CD8-positive, alpha-beta memory T cell (primary cell): ENCODE data around the gene HMGCS2. TPM values are rescaled to one million over a fixed set of nuclear protein-coding genes. Genes with fewer than 3 reads are reported as not detected.
A peak's percentile ranks its signal among the peaks of the same experiment; 100 is the strongest.

Source experiments
- CTCF ChIA-PET: fragments of 350-600 bp; sonication (Branson Sonifier 250); formaldehyde crosslinking; loops from one replicate; lab custom pipeline; 2021; ENCODE audit warnings: antibody characterized with exemption; lab: Charles Lee
- POLR2A ChIA-PET: fragments of 350-600 bp; sonication (Branson Sonifier 250); formaldehyde crosslinking; loops from one replicate; lab custom pipeline; 2021; ENCODE audit warnings: antibody characterized with exemption; lab: Charles Lee
- DNase-seq, 5 donors: peaks; one replicate each; pipeline versions ENCODE4 v3.0.0 to v3.0.0-alpha.2; 2020 to 2022; ENCODE audit warnings: mixed read lengths in 1 of 5
- H3K27ac ChIP-seq: one replicate; pipeline ENCODE4 v1.7.0; 2013; ENCODE audit warnings: low read depth, mild to moderate bottlenecking, low read length, moderate library complexity
- H3K27me3 ChIP-seq: 2 replicates; pipeline ENCODE4 v1.7.0; 2013; ENCODE audit warnings: low read length, mild to moderate bottlenecking; ENCODE audit not compliant: insufficient read depth, poor library complexity, severe bottlenecking
- H3K36me3 ChIP-seq: 2 replicates; pipeline ENCODE4 v1.7.0; 2013; ENCODE audit warnings: mild to moderate bottlenecking, low read length, moderate library complexity; ENCODE audit not compliant: insufficient read depth
- H3K4me1 ChIP-seq: 2 replicates; pipeline ENCODE4 v1.7.0; 2013; ENCODE audit warnings: mild to moderate bottlenecking, low read length, moderate library complexity; ENCODE audit not compliant: insufficient read depth
- H3K4me3 ChIP-seq: 2 replicates; pipeline ENCODE4 v1.7.0; 2013; ENCODE audit warnings: mild to moderate bottlenecking, low read length
- H3K9me3 ChIP-seq: 2 replicates; pipeline ENCODE4 v1.7.0; 2013; ENCODE audit warnings: mild to moderate bottlenecking, low read length
- H3K27ac Mint-ChIP-seq, 8 donors: one replicate each; pipeline ENCODE4 v1.8.0; 2020 to 2021; ENCODE audit warnings: mixed read lengths in 8 of 8, mild to moderate bottlenecking in 6 of 8, inconsistent platforms in 3 of 8, moderate library complexity in 3 of 8
- H3K27me3 Mint-ChIP-seq, 2 donors: one replicate each; pipeline ENCODE4 v1.8.0; 2020 to 2021; ENCODE audit warnings: mixed read lengths in 2 of 2, mild to moderate bottlenecking in 1 of 2, moderate library complexity in 1 of 2
- H3K36me3 Mint-ChIP-seq, 3 donors: one replicate each; pipeline ENCODE4 v1.8.0; 2020 to 2021; ENCODE audit warnings: mixed read lengths in 3 of 3, inconsistent platforms in 1 of 3, mild to moderate bottlenecking in 1 of 3
- H3K4me1 Mint-ChIP-seq, 3 donors: one replicate each; pipeline ENCODE4 v1.8.0; 2020 to 2021; ENCODE audit warnings: mixed read lengths in 3 of 3, inconsistent platforms in 1 of 3, mild to moderate bottlenecking in 1 of 3
- H3K4me3 Mint-ChIP-seq, 7 donors: one replicate each; pipeline ENCODE4 v1.8.0; 2020 to 2021; ENCODE audit warnings: mixed read lengths in 7 of 7, mild to moderate bottlenecking in 6 of 7, moderate library complexity in 4 of 7, inconsistent platforms in 2 of 7
- H3K9me3 Mint-ChIP-seq, 5 donors: one replicate each; pipeline ENCODE4 v1.8.0; 2020 to 2022; ENCODE audit warnings: mixed read lengths in 5 of 5, mild to moderate bottlenecking in 3 of 5, moderate library complexity in 2 of 5, inconsistent platforms in 1 of 5
- polyA plus RNA-seq: library from polyadenylated mRNA; unstranded; fragments of 300-500 nt; fragmentation: Illumina TruSeq; gene quantifications from one replicate; pipeline ENCODE4 v1.2.3, GENCODE V29; 2021
- total RNA-seq, 2 experiments: library from RNA; stranded (reverse); gene quantifications; one replicate each; pipeline ENCODE4 v1.2.3, GENCODE V29; 2021

The HMGCS2 gene
- total and polyA plus RNA-seq, 3 experiments from 2014 or later, result not detected

GRCh38 chr1:119808972-119809550 is 40.4 kb upstream of the HMGCS2 start:
- DNase-seq, result peak; percentile 40 to 70 (median 52)
- no peaks in the 10 kb centered on the region for H3K9me3 Mint-ChIP-seq
- H3K9me3 ChIP-seq, result no peaks in the 10 kb centered on the region
- no peak overlapping the region for H3K27ac Mint-ChIP-seq
- H3K27ac ChIP-seq, result no peak overlapping the region
- CTCF ChIA-PET, result interaction anchor here (0.8 to 1.7 kb wide), 12 partner anchors 10 to 367 kb away, joined by 3 to 8 read pairs (median 3); partner anchors contain the start of gene SEC22B
- no peak overlapping the region for H3K4me3 Mint-ChIP-seq
- no peaks in the 10 kb centered on the region for H3K36me3 Mint-ChIP-seq
- H3K4me3 ChIP-seq, result no peak overlapping the region
- no peaks in the 10 kb centered on the region for H3K27me3 ChIP-seq
- H3K4me1 Mint-ChIP-seq, result peaks cover 2 to 5% (median 5%) of the 10 kb centered on the region in 3 donors
- H3K4me1 ChIP-seq, result no peaks in the 10 kb centered on the region
- H3K27me3 Mint-ChIP-seq, result peaks cover 5 to 27% of the 10 kb centered on the region in 2 donors
- POLR2A ChIA-PET, result no interaction called here
- no peaks in the 10 kb centered on the region for H3K36me3 ChIP-seq

GRCh38 chr1:119808491-119808890 is 39.8 kb upstream of the HMGCS2 start:
- Histone ChIP-seq H3K9me3 (no peaks in the 10 kb centered on the region), H3K27me3 (no peaks in the 10 kb centered on the region), H3K27ac (no peak overlapping the region), H3K4me1 (no peaks in the 10 kb centered on the region), H3K36me3 (no peaks in the 10 kb centered on the region), H3K4me3 (no peak overlapping the region)
- H3K27ac Mint-ChIP-seq, result no peak overlapping the region
- H3K36me3 Mint-ChIP-seq, result no peaks in the 10 kb centered on the region
- POLR2A ChIA-PET, result no interaction called here
- H3K4me1 Mint-ChIP-seq, result peaks cover 2 to 5% (median 5%) of the 10 kb centered on the region in 3 donors
- no peak for DNase-seq
- no peaks in the 10 kb centered on the region for H3K9me3 Mint-ChIP-seq
- H3K27me3 Mint-ChIP-seq, result peaks cover 4 to 27% of the 10 kb centered on the region in 2 donors
- CTCF ChIA-PET, result interaction anchor here (1.0 to 1.7 kb wide), 10 partner anchors 10 to 367 kb away, joined by 3 to 8 read pairs (median 4); partner anchors contain the start of gene SEC22B
- H3K4me3 Mint-ChIP-seq, result no peak overlapping the region

GRCh38 chr1:119806489-119806888 is 37.8 kb upstream of the HMGCS2 start:
- ChIA-PET POLR2A (no interaction called here), CTCF (no interaction called here)
- no peaks in the 10 kb centered on the region for H3K9me3 ChIP-seq
- peaks cover 4 to 30% of the 10 kb centered on the region in 2 donors for H3K27me3 Mint-ChIP-seq
- H3K4me3 Mint-ChIP-seq, result no peak overlapping the region
- no peak overlapping the region for H3K27ac ChIP-seq
- DNase-seq, result no peak
- no peaks in the 10 kb centered on the region for H3K27me3 ChIP-seq
- H3K36me3 Mint-ChIP-seq, result no peaks in the 10 kb centered on the region
- peaks cover 2 to 5% (median 5%) of the 10 kb centered on the region in 3 donors for H3K4me1 Mint-ChIP-seq
- no peaks in the 10 kb centered on the region for H3K4me1 ChIP-seq
- no peaks in the 10 kb centered on the region for H3K36me3 ChIP-seq
- no peaks in the 10 kb centered on the region for H3K9me3 Mint-ChIP-seq
- H3K4me3 ChIP-seq, result no peak overlapping the region
- no peak overlapping the region for H3K27ac Mint-ChIP-seq

GRCh38 chr1:119805746-119806145 is 37.0 kb upstream of the HMGCS2 start:
- no peak overlapping the region for H3K4me3 ChIP-seq
- no peak overlapping the region for H3K4me3 Mint-ChIP-seq
- H3K9me3 Mint-ChIP-seq, result no peaks in the 10 kb centered on the region
- H3K36me3 Mint-ChIP-seq, result no peaks in the 10 kb centered on the region
- peaks cover 2 to 5% (median 5%) of the 10 kb centered on the region in 3 donors for H3K4me1 Mint-ChIP-seq
- no peaks in the 10 kb centered on the region for H3K36me3 ChIP-seq
- no peaks in the 10 kb centered on the region for H3K27me3 ChIP-seq
- no peak for DNase-seq
- peak overlapping the region in 1 of 8 donors; percentile 34 for H3K27ac Mint-ChIP-seq
- ChIA-PET CTCF (no interaction called here), POLR2A (no interaction called here)
- H3K27ac ChIP-seq, result no peak overlapping the region
- H3K9me3 ChIP-seq, result no peaks in the 10 kb centered on the region
- H3K27me3 Mint-ChIP-seq, result peaks cover 4 to 30% of the 10 kb centered on the region in 2 donors
- no peaks in the 10 kb centered on the region for H3K4me1 ChIP-seq

- POLR2A ChIA-PET, result no interaction called here
- Histone ChIP-seq H3K4me1 (no peaks in the 10 kb centered on the region), H3K36me3 (no peaks in the 10 kb centered on the region), H3K27me3 (no peaks in the 10 kb centered on the region), H3K27ac (no peak overlapping the region), H3K4me3 (no peak overlapping the region), H3K9me3 (no peaks in the 10 kb centered on the region)
- H3K27ac Mint-ChIP-seq, result peak overlapping the region in 1 of 8 donors; percentile 34
- no peaks in the 10 kb centered on the region for H3K36me3 Mint-ChIP-seq
- H3K9me3 Mint-ChIP-seq, result no peaks in the 10 kb centered on the region
- H3K4me1 Mint-ChIP-seq, result peaks cover 2 to 5% (median 5%) of the 10 kb centered on the region in 3 donors
- no peak overlapping the region for H3K4me3 Mint-ChIP-seq
- CTCF ChIA-PET, result no interaction called here
- peaks cover 4 to 30% of the 10 kb centered on the region in 2 donors for H3K27me3 Mint-ChIP-seq
- DNase-seq, result no peak
Observed at GRCh38 chr1:119805247-119805646, 36.5 kb upstream of the HMGCS2 start.

GRCh38 chr1:119799599-119800177 is 31.0 kb upstream of the HMGCS2 start:
- Mint-ChIP-seq H3K36me3 (no peaks in the 10 kb centered on the region), H3K9me3 (no peaks in the 10 kb centered on the region), H3K4me3 (peak overlapping the region in 1 of 7 donors; percentile 10), H3K27ac (peak overlapping the region in 1 of 8 donors; percentile 43), H3K27me3 (peaks cover 1 to 3% of the 10 kb centered on the region in 2 donors), H3K4me1 (peaks cover 0 to 2% (median 0%) of the 10 kb centered on the region in 3 donors)
- no peak overlapping the region for H3K4me3 ChIP-seq
- H3K27ac ChIP-seq, result no peak overlapping the region
- DNase-seq, result peak in 1 of 5 donors; percentile 44
- CTCF ChIA-PET, result interaction anchor here (2.2 kb wide), 1 partner anchor 9 kb away, joined by 8 read pairs; no protein-coding TSS in a partner anchor
- H3K9me3 ChIP-seq, result no peaks in the 10 kb centered on the region
- H3K36me3 ChIP-seq, result no peaks in the 10 kb centered on the region
- H3K4me1 ChIP-seq, result no peaks in the 10 kb centered on the region
- POLR2A ChIA-PET, result no interaction called here
- H3K27me3 ChIP-seq, result no peaks in the 10 kb centered on the region

GRCh38 chr1:119799003-119799402 is 30.3 kb upstream of the HMGCS2 start:
- Histone ChIP-seq H3K4me1 (no peaks in the 10 kb centered on the region), H3K27me3 (no peaks in the 10 kb centered on the region), H3K27ac (no peak overlapping the region), H3K9me3 (no peaks in the 10 kb centered on the region), H3K4me3 (no peak overlapping the region), H3K36me3 (no peaks in the 10 kb centered on the region)
- POLR2A ChIA-PET, result no interaction called here
- DNase-seq, result peak in 1 of 5 donors; percentile 57
- Mint-ChIP-seq H3K9me3 (no peaks in the 10 kb centered on the region), H3K27ac (no peak overlapping the region), H3K36me3 (no peaks in the 10 kb centered on the region), H3K27me3 (peaks cover 1 to 3% of the 10 kb centered on the region in 2 donors), H3K4me3 (peak overlapping the region in 1 of 7 donors; percentile 16), H3K4me1 (peaks cover 0 to 2% (median 0%) of the 10 kb centered on the region in 3 donors)
- CTCF ChIA-PET, result interaction anchor here (2.2 kb wide), 1 partner anchor 10 kb away, joined by 8 read pairs; no protein-coding TSS in a partner anchor

GRCh38 chr1:119797606-119798005 is 28.9 kb upstream of the HMGCS2 start:
- Histone ChIP-seq H3K36me3 (no peaks in the 10 kb centered on the region), H3K27me3 (no peaks in the 10 kb centered on the region), H3K4me1 (no peaks in the 10 kb centered on the region), H3K4me3 (no peak overlapping the region), H3K27ac (no peak overlapping the region), H3K9me3 (no peaks in the 10 kb centered on the region)
- Mint-ChIP-seq H3K9me3 (no peaks in the 10 kb centered on the region), H3K27ac (no peak overlapping the region), H3K4me1 (peaks cover 0 to 2% (median 0%) of the 10 kb centered on the region in 3 donors), H3K4me3 (no peak overlapping the region), H3K27me3 (peaks cover 1 to 10% of the 10 kb centered on the region in 2 donors), H3K36me3 (peaks cover 0 to 2% (median 0%) of the 10 kb centered on the region in 3 donors)
- ChIA-PET CTCF (interaction anchor here (2.2 kb wide), 1 partner anchor 11 kb away, joined by 8 read pairs; no protein-coding TSS in a partner anchor), POLR2A (no interaction called here)
- DNase-seq, result no peak
